Stomach (tissue), 19 donors: ENCODE results near the gene RPS25. TPM values are rescaled to one million over a fixed set of nuclear protein-coding genes. Genes with fewer than 3 reads are reported as not detected.

Experiments
- DNase-seq, 2 donors: peaks; one replicate each; pipeline versions ENCODE4 v3.0.0 to v3.0.0-alpha.2; 2013 to 2019
- H3K27ac ChIP-seq, 5 donors: fragments of 200-600 bp in 4 of 5; sonication (generic) in 4 of 5; one replicate each; pipeline ENCODE4 v1.5.1; 2013 to 2019; ENCODE audit warnings: mild to moderate bottlenecking in 1 of 5, moderate library complexity in 1 of 5
- H3K27me3 ChIP-seq, 3 donors: fragments of 200-600 bp; sonication (generic); one replicate each; pipeline ENCODE4 v1.5.1; 2017 to 2019; ENCODE audit warnings: mixed run types in 1 of 3
- H3K36me3 ChIP-seq, 4 donors: fragments of 200-600 bp; sonication (generic); 1 replicate in 3 of 4; 2 replicates in 1 of 4; pipeline ENCODE4 v1.5.1; 2016 to 2019
- H3K4me1 ChIP-seq, 4 donors: fragments of 200-600 bp; sonication (generic); one replicate each; pipeline ENCODE4 v1.5.1; 2016 to 2019
- H3K4me3 ChIP-seq, 4 donors: fragments of 200-600 bp; sonication (generic) in 3 of 4; one replicate each; pipeline ENCODE4 v1.5.1; 2016 to 2019; ENCODE audit warnings: mild to moderate bottlenecking in 1 of 4
- H3K9me3 ChIP-seq, 4 donors: fragments of 200-600 bp; sonication (generic); one replicate each; pipeline ENCODE4 v1.5.1; 2016 to 2019
- EP300 ChIP-seq: sonication (generic); formaldehyde crosslinking; IDR thresholded peaks from one replicate; pipeline ENCODE4 v1.6.1; 2017; ENCODE audit warnings: antibody characterized with exemption
- POLR2A ChIP-seq, 4 donors: fragments of 450-650 bp; IDR thresholded peaks; one replicate each; pipeline ENCODE4 v1.6.1; 2016; ENCODE audit warnings: antibody characterized with exemption in 4 of 4, control low read depth in 2 of 4, mild to moderate bottlenecking in 1 of 4, moderate library complexity in 1 of 4
- POLR2AphosphoS5 ChIP-seq, 3 donors: sonication (generic); formaldehyde crosslinking; IDR thresholded peaks; one replicate each; pipeline ENCODE4 v1.6.1; 2016; ENCODE audit warnings: antibody characterized with exemption in 3 of 3
- WGBS, 5 donors: extraction: QIAGEN DNeasy Blood & Tissue Kit in 3 of 5; methylation state at CpG; one replicate each; pipeline versions ENCODE4 v1.1.5 to v1.1.7; 2013 to 2018; 5-methylcytosine and 5-hydroxymethylcytosine counted together
- intact Hi-C: fragments of 100-400 bp; cut with DNase I; formaldehyde crosslinking; loops from one replicate; pipeline ENCODE4 v1.15.1; 2023; ENCODE audit warnings: low total_unique reads
- long read RNA-seq, 10 donors: transcript quantifications; one replicate each; lab custom pipeline, GENCODE V29; 2026
- polyA plus RNA-seq, 3 donors: library from polyadenylated mRNA; stranded (reverse); fragments of 200-250 nt; gene quantifications; one replicate each; pipeline ENCODE4 v1.2.3, GENCODE V29; 2013
- total RNA-seq, 5 donors: library from RNA; depleted of rRNA; stranded (reverse); fragments of >200 nt; gene quantifications; one replicate each; pipeline versions ENCODE4 v1.1.0 to v1.2.3, GENCODE V29; 2014 to 2016
- TF ChIP-seq, protein P1 (sequence below), 7 experiments: fragments of 450-650 bp in 4 of 7; fragments of 200-600 bp in 3 of 7; sonication (generic) in 3 of 7; IDR thresholded peaks; one replicate each; pipeline ENCODE4 v1.5.1; 2016 to 2019; ENCODE audit warnings: antibody characterized with exemption in 7 of 7, control low read depth in 2 of 7, mild to moderate bottlenecking in 1 of 7
- donor health status: healthy with polysubstance abuse.
- donor health status: Bipolar disorder and iron deficiency.
- donor health status: healthy.

Gene RPS25
- 1,000 to 10,000 TPM in 3 of 5 donors, 100 to 1,000 TPM in 2; 157 to 2,308 (median 1,395) TPM for total RNA-seq
- 1,000 to 10,000 TPM; 2,403 to 3,218 (median 2,977) TPM for polyA plus RNA-seq
- long read RNA-seq, donor 1, transcript RPS25-202 (5 exons, 835 nt), result major isoform, 562 of 789 reads
- long read RNA-seq, donor 1, transcript RPS25-201 (2 exons, 1,078 nt), result minor isoform, 9 of 789 reads
- long read RNA-seq, donor 1, partial matches to known transcripts, result 102 of 789 reads
- long read RNA-seq, donor 1, other reads (novel, unspliced or antisense), result 107 of 789 reads
- long read RNA-seq, donor 2, transcript RPS25-202 (5 exons, 835 nt), result major isoform, 610 of 791 reads
- long read RNA-seq, donor 2, transcript RPS25-204 (3 exons, 1,462 nt), result minor isoform, 9 of 791 reads
- long read RNA-seq, donor 2, partial matches to known transcripts, result 75 of 791 reads
- long read RNA-seq, donor 2, other reads (novel, unspliced or antisense), result 93 of 791 reads
- long read RNA-seq, donor 3, transcript RPS25-202 (5 exons, 835 nt), result major isoform, 692 of 880 reads
- long read RNA-seq, donor 3, transcript RPS25-203 (5 exons, 711 nt), result minor isoform, 5 of 880 reads
- long read RNA-seq, donor 3, transcript RPS25-204 (3 exons, 1,462 nt), result minor isoform, 14 of 880 reads
- long read RNA-seq, donor 3, transcript RPS25-201 (2 exons, 1,078 nt), result minor isoform, 10 of 880 reads
- long read RNA-seq, donor 3, partial matches to known transcripts, result 77 of 880 reads
- long read RNA-seq, donor 3, other reads (novel, unspliced or antisense), result 79 of 880 reads
- long read RNA-seq, donor 4, transcript RPS25-202 (5 exons, 835 nt), result major isoform, 94 of 117 reads
- long read RNA-seq, donor 4, partial matches to known transcripts, result 5 of 117 reads
- long read RNA-seq, donor 4, other reads (novel, unspliced or antisense), result 16 of 117 reads
- long read RNA-seq, donor 5, transcript RPS25-202 (5 exons, 835 nt), result major isoform, 1,036 of 1,271 reads
- long read RNA-seq, donor 5, transcript RPS25-201 (2 exons, 1,078 nt), result minor isoform, 13 of 1,271 reads
- long read RNA-seq, donor 5, transcript RPS25-204 (3 exons, 1,462 nt), result minor isoform, 10 of 1,271 reads
- long read RNA-seq, donor 5, partial matches to known transcripts, result 104 of 1,271 reads
- long read RNA-seq, donor 5, other reads (novel, unspliced or antisense), result 103 of 1,271 reads
- long read RNA-seq, donor 6, transcript RPS25-203 (5 exons, 711 nt), result minor isoform, 11 of 2,622 reads
- long read RNA-seq, donor 6, transcript RPS25-204 (3 exons, 1,462 nt), result minor isoform, 28 of 2,622 reads
- long read RNA-seq, donor 6, transcript RPS25-201 (2 exons, 1,078 nt), result minor isoform, 29 of 2,622 reads
- long read RNA-seq, donor 6, transcript RPS25-202 (5 exons, 835 nt), result major isoform, 1,983 of 2,622 reads
- long read RNA-seq, donor 6, partial matches to known transcripts, result 259 of 2,622 reads
- long read RNA-seq, donor 6, other reads (novel, unspliced or antisense), result 303 of 2,622 reads
- long read RNA-seq, donor 7, transcript RPS25-203 (5 exons, 711 nt), result minor isoform, 7 of 1,683 reads
- long read RNA-seq, donor 7, transcript RPS25-201 (2 exons, 1,078 nt), result minor isoform, 16 of 1,683 reads
- long read RNA-seq, donor 7, transcript RPS25-202 (5 exons, 835 nt), result major isoform, 1,261 of 1,683 reads
- long read RNA-seq, donor 7, transcript RPS25-204 (3 exons, 1,462 nt), result minor isoform, 7 of 1,683 reads
- long read RNA-seq, donor 7, partial matches to known transcripts, result 181 of 1,683 reads
- long read RNA-seq, donor 7, other reads (novel, unspliced or antisense), result 208 of 1,683 reads
- long read RNA-seq, donor 8, transcript RPS25-204 (3 exons, 1,462 nt), result minor isoform, 20 of 1,585 reads
- long read RNA-seq, donor 8, transcript RPS25-202 (5 exons, 835 nt), result major isoform, 1,215 of 1,585 reads
- long read RNA-seq, donor 8, transcript RPS25-201 (2 exons, 1,078 nt), result minor isoform, 16 of 1,585 reads
- long read RNA-seq, donor 8, partial matches to known transcripts, result 138 of 1,585 reads
- long read RNA-seq, donor 8, other reads (novel, unspliced or antisense), result 190 of 1,585 reads
- long read RNA-seq, donor 9, transcript RPS25-203 (5 exons, 711 nt), result minor isoform, 9 of 1,509 reads
- long read RNA-seq, donor 9, transcript RPS25-204 (3 exons, 1,462 nt), result minor isoform, 21 of 1,509 reads
- long read RNA-seq, donor 9, transcript RPS25-201 (2 exons, 1,078 nt), result minor isoform, 34 of 1,509 reads
- long read RNA-seq, donor 9, transcript RPS25-202 (5 exons, 835 nt), result major isoform, 1,107 of 1,509 reads
- long read RNA-seq, donor 9, partial matches to known transcripts, result 194 of 1,509 reads
- long read RNA-seq, donor 9, other reads (novel, unspliced or antisense), result 138 of 1,509 reads
- long read RNA-seq, donor 10, transcript RPS25-201 (2 exons, 1,078 nt), result minor isoform, 11 of 616 reads
- long read RNA-seq, donor 10, transcript RPS25-202 (5 exons, 835 nt), result major isoform, 472 of 616 reads
- long read RNA-seq, donor 10, partial matches to known transcripts, result 85 of 616 reads
- long read RNA-seq, donor 10, other reads (novel, unspliced or antisense), result 42 of 616 reads

DNA sequence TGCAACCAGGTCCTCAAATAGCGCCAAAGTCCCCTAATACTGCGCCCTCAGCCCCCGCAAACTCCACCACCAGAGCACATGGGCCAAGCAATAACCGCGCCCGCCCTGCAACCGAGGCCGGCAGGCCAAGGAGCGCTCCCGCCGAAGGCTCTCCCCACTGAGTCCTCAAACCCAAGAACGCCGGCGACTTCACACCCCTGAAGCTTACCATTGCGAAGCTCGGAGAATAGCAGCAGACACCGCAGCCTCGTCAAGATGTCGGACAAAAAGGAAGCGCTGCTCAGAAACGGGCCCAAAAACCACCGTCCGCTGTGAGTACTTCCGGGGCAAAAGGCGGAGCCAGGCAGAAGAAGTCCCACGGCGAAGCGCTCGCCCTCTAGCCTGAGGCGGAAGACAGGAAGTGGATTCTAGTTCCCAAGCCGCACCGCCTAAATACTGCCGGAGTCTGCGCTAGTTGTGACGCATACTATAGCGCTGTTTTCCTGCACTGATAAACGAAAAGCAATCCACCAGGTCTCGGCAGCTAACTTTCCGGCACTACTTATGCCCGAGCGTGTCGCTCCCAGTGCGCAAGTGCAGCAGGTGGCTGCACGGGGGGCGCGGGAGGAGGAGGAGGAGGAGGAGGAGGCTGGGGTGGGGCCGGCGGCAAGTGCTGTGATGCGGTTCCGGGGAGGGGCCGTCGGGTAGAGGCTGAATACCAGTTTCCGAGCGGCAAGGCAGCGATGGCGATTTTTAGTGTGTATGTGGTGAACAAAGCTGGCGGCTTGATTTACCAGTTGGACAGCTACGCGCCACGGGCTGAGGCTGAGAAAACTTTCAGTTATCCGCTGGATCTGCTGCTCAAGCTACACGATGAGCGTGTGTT is at the start of gene RPS25, which contains the start of gene TRAPPC4:
TSS of gene RPS25 (minus strand) at position 270 of the 865 bp plus-strand sequence. CDS start at position 211, 59 bp downstream.
TSS of gene TRAPPC4 (plus strand) at position 693 of the 865 bp plus-strand sequence. CDS start at position 723, 30 bp downstream.
- Histone ChIP-seq H3K4me3 (peak within 1 kb of the TSS; percentile 88 to 96 (median 93)), H3K27me3 (no peaks in the 10 kb centered on the region), H3K4me1 (peaks cover 31 to 69% (median 59%) of the 10 kb centered on the region in 4 donors), H3K9me3 (no peaks in the 10 kb centered on the region), H3K27ac (peak within 1 kb of the TSS; percentile 94 to 97 (median 96)), H3K36me3 (peaks cover 40 to 62% (median 54%) of the 10 kb centered on the region in 4 donors)
- intact Hi-C loops, result no loop called here
- no peak for TF ChIP-seq EP300
- TF ChIP-seq, protein P1, sequence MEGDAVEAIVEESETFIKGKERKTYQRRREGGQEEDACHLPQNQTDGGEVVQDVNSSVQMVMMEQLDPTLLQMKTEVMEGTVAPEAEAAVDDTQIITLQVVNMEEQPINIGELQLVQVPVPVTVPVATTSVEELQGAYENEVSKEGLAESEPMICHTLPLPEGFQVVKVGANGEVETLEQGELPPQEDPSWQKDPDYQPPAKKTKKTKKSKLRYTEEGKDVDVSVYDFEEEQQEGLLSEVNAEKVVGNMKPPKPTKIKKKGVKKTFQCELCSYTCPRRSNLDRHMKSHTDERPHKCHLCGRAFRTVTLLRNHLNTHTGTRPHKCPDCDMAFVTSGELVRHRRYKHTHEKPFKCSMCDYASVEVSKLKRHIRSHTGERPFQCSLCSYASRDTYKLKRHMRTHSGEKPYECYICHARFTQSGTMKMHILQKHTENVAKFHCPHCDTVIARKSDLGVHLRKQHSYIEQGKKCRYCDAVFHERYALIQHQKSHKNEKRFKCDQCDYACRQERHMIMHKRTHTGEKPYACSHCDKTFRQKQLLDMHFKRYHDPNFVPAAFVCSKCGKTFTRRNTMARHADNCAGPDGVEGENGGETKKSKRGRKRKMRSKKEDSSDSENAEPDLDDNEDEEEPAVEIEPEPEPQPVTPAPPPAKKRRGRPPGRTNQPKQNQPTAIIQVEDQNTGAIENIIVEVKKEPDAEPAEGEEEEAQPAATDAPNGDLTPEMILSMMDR (IDR thresholded peaks at IDR 0.05), result peak in 1 of 7 experiments; percentile 33
- peak; percentile 80 to 91 (median 81) for TF ChIP-seq POLR2AphosphoS5 (IDR thresholded peaks at IDR 0.05)
- TF ChIP-seq POLR2A (IDR thresholded peaks at IDR 0.05), result peak in 2 of 4 donors; percentile 9 to 16
- WGBS, 5 donors, result 0 to 1% (median 1%) methylated on average over 55 to 63 of the region's 63 CpGs
- peak; percentile 97 to 99 for DNase-seq

DNA sequence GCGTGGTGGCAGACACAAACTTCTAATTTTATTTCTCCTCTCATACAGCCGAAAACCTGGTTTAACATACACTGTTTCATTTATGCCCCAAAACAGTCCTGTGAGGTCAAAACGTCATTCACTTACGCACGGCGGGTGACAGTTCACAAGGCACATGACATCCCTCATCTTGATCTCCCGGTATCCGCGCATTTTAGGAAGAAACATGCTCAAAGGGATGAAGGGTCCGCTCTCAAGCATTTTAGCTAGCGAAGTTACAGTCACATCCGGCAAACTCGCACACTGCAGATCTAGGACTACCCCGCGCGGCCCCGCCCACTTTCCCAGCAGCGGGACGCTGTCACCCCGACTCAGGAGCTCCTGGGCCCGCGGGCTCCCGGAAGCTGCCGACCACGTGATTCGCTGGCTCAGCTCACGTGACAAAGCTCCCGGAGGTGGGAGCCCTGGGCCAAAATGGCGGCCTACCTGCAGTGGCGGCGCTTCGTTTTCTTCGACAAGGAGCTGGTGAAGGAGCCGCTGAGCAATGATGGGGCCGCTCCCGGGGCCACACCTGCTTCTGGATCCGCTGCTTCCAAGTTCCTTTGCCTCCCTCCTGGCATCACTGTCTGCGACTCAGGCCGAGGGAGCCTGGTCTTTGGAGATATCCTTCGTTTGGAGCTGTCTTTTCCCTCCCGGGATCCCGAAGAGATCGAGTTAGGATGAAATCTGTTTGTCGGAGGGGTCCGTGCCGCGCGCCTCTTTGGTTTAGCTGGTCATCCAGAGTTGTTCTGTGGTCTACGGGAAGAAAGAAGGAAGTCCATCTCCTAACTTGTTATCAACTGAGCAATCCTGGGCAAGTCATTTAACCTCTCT is 49.5 kb upstream of the RPS25 start, which contains the start of gene VPS11:
TSS of gene VPS11 (plus strand) at position 448 of the 852 bp plus-strand sequence. CDS start at position 454, 6 bp downstream.
- intact Hi-C loops, result no loop called here
- WGBS, 5 donors, result 0 to 1% (median 1%) methylated on average over 21 to 49 of the region's 49 CpGs

More for the DNA sequence above, 49.5 kb upstream of the RPS25 start, which contains the start of gene VPS11:
- Histone ChIP-seq H3K27ac (peak within 1 kb of the TSS; percentile 84 to 94 (median 89)), H3K36me3 (peaks cover 26 to 34% (median 31%) of the 10 kb centered on the region in 4 donors), H3K9me3 (no peaks in the 10 kb centered on the region), H3K4me3 (peak within 1 kb of the TSS; percentile 68 to 85 (median 81)), H3K4me1 (peaks cover 25 to 60% (median 43%) of the 10 kb centered on the region in 4 donors), H3K27me3 (no peaks in the 10 kb centered on the region)
- DNase-seq, result peak; percentile 99
- no peak for TF ChIP-seq EP300
- peak; percentile 80 to 96 (median 86) for TF ChIP-seq POLR2AphosphoS5 (IDR thresholded peaks at IDR 0.05)
- TF ChIP-seq, protein P1 (IDR thresholded peaks at IDR 0.05), result peak in 1 of 7 experiments; percentile 26
